Panc1 (cell line): ENCODE results near the gene AGBL1.

ENCODE experiments used
- CTCF ChIP-seq: fragments of 450-650 bp; IDR thresholded peaks from 2 replicates; pipeline ENCODE4 v1.5.1; 2017; ENCODE audit warnings: mild to moderate bottlenecking
- POLR2AphosphoS5 ChIP-seq: IDR thresholded peaks from 2 replicates; pipeline ENCODE4 v1.6.1; 2012; ENCODE audit warnings: mild to moderate bottlenecking, low read depth, low read length, moderate library complexity

- TF ChIP-seq POLR2AphosphoS5, result no peak
- TF ChIP-seq CTCF, result no peak
Measured at GRCh38 chr15:86203462-86203861, 123.8 kb downstream of the AGBL1 start.
